Nephron (organoid): ENCODE data around the gene DMRTB1.
"Not testable (repeated sequence)": the region's sequence is repeated elsewhere in the genome, so short reads cannot be mapped to it uniquely, and the experiment has no call there.

Source experiments
- H3K27ac Mint-ChIP-seq, 3 experiments: 2 replicates each; pipeline ENCODE4 v1.8.0; 2020; ENCODE audit warnings: mixed read lengths in 3 of 3, mild to moderate bottlenecking in 2 of 3, moderate library complexity in 1 of 3
- H3K27me3 Mint-ChIP-seq: 2 replicates; pipeline ENCODE4 v1.8.0; 2021; ENCODE audit warnings: low read depth, mild to moderate bottlenecking, moderate library complexity, mixed read lengths
- H3K36me3 Mint-ChIP-seq: 2 replicates; pipeline ENCODE4 v1.8.0; 2020; ENCODE audit warnings: low read depth, mixed read lengths
- H3K4me1 Mint-ChIP-seq: 2 replicates; pipeline ENCODE4 v1.8.0; 2020; ENCODE audit warnings: mixed read lengths
- H3K4me3 Mint-ChIP-seq, 3 experiments: 2 replicates each; pipeline ENCODE4 v1.8.0; 2020; ENCODE audit warnings: mild to moderate bottlenecking in 3 of 3, mixed read lengths in 3 of 3, moderate library complexity in 2 of 3
- H3K9me3 Mint-ChIP-seq: 2 replicates; pipeline ENCODE4 v1.8.0; 2020; ENCODE audit warnings: mixed read lengths
- CTCF ChIP-seq, 3 experiments: fragments of 200-600 bp; sonication (generic); IDR thresholded peaks; one replicate each; pipeline ENCODE4 v1.5.0; 2021; ENCODE audit warnings: antibody characterized with exemption in 3 of 3; ENCODE audit not compliant: unreplicated experiment in 3 of 3

Gene DMRTB1

GRCh38 chr1:53431244-53431643 is 28.0 kb upstream of the DMRTB1 start:
- Mint-ChIP-seq H3K27me3 (peaks cover 24% of the 10 kb centered on the region), H3K27ac (no peak overlapping the region), H3K9me3 (peaks cover 4% of the 10 kb centered on the region), H3K36me3 (no peaks in the 10 kb centered on the region), H3K4me3 (no peak overlapping the region), H3K4me1 (no peaks in the 10 kb centered on the region)
- TF ChIP-seq CTCF (IDR thresholded peaks at IDR 0.05; ENCODE audit: unreplicated experiment in 3 of 3), result no peak

GRCh38 chr1:53431805-53432565 is 27.2 kb upstream of the DMRTB1 start:
- H3K27me3 Mint-ChIP-seq, result peaks cover 23% of the 10 kb centered on the region
- no peak overlapping the region for H3K27ac Mint-ChIP-seq
- H3K9me3 Mint-ChIP-seq, result peaks cover 4% of the 10 kb centered on the region
- H3K4me3 Mint-ChIP-seq, result no peak overlapping the region
- H3K4me1 Mint-ChIP-seq, result no peaks in the 10 kb centered on the region
- no peak for TF ChIP-seq CTCF (IDR thresholded peaks at IDR 0.05; ENCODE audit: unreplicated experiment in 3 of 3)
- H3K36me3 Mint-ChIP-seq, result no peaks in the 10 kb centered on the region

GRCh38 chr1:53432611-53433010 is 26.6 kb upstream of the DMRTB1 start:
- TF ChIP-seq CTCF (IDR thresholded peaks at IDR 0.05; ENCODE audit: unreplicated experiment in 3 of 3), result no peak
- Mint-ChIP-seq H3K27me3 (peaks cover 20% of the 10 kb centered on the region), H3K36me3 (no peaks in the 10 kb centered on the region), H3K9me3 (peaks cover 4% of the 10 kb centered on the region), H3K4me3 (no peak overlapping the region), H3K27ac (no peak overlapping the region), H3K4me1 (no peaks in the 10 kb centered on the region)

- H3K9me3 Mint-ChIP-seq, H3K4me3 Mint-ChIP-seq, H3K36me3 Mint-ChIP-seq, H3K4me1 Mint-ChIP-seq, H3K27ac Mint-ChIP-seq: not testable (repeated sequence)
- peaks cover 19% of the 10 kb centered on the region for H3K27me3 Mint-ChIP-seq
These were observed 24.7 kb upstream of the DMRTB1 start for GRCh38 chr1:53434405-53435007.

GRCh38 chr1:53435151-53435550 is 24.0 kb upstream of the DMRTB1 start:
- Mint-ChIP-seq H3K4me3 (no peak overlapping the region), H3K36me3 (no peaks in the 10 kb centered on the region), H3K4me1 (no peaks in the 10 kb centered on the region), H3K27me3 (peaks cover 19% of the 10 kb centered on the region), H3K27ac (no peak overlapping the region), H3K9me3 (peaks cover 7% of the 10 kb centered on the region)
- TF ChIP-seq CTCF (IDR thresholded peaks at IDR 0.05; ENCODE audit: unreplicated experiment in 3 of 3), result no peak

GRCh38 chr1:53438427-53439336 is 20.5 kb upstream of the DMRTB1 start:
- Mint-ChIP-seq H3K4me1 (peaks cover 5% of the 10 kb centered on the region), H3K27ac (no peak overlapping the region), H3K9me3 (peaks cover 4% of the 10 kb centered on the region), H3K36me3 (no peaks in the 10 kb centered on the region), H3K27me3 (peaks cover 19% of the 10 kb centered on the region), H3K4me3 (no peak overlapping the region)
- no peak for TF ChIP-seq CTCF (IDR thresholded peaks at IDR 0.05; ENCODE audit: unreplicated experiment in 3 of 3)
